HG02884 (cell line): ENCODE results near the gene ERICH6.

Source experiments
- ATAC-seq: cut with Tn5 transposase; IDR thresholded peaks from one replicate; pipeline ENCODE4 v1.9.1; 2021; ENCODE audit warnings: mild to moderate bottlenecking, moderate library complexity; ENCODE audit not compliant: unreplicated experiment

Gene ERICH6

DNA sequence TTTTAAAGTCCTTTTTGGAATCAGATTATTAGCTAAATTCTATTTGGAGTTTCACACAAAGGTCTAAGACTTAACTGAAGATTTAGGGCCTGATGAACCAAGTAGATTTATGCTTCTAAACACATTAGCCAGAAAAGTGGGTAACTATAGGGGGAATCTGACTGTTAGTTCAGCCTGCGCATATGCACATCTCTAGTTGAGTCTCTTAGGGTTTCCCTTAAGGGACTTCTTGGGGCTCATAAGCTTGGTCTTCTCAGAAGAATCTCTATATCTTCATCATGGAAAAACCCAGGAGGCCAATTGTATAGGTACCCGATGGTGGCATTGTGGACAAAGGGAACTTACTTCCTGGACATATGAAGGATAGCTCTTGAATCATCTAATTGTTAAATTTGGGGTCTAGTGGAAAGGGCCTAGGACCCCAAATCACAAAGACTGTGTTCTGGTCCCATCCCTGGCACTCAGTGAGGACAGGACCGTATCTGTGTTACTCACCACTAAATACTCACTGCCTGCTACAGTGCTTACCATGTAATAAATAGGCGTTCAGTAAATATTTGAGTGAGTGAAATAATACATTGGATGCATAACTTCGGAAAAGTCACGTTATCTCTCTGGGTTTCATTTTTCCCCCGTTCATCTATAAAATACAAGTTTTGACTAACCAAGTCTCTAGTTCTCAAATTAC, 83.6 kb downstream of the ERICH6 start:
- ATAC-seq, result no peak

DNA sequence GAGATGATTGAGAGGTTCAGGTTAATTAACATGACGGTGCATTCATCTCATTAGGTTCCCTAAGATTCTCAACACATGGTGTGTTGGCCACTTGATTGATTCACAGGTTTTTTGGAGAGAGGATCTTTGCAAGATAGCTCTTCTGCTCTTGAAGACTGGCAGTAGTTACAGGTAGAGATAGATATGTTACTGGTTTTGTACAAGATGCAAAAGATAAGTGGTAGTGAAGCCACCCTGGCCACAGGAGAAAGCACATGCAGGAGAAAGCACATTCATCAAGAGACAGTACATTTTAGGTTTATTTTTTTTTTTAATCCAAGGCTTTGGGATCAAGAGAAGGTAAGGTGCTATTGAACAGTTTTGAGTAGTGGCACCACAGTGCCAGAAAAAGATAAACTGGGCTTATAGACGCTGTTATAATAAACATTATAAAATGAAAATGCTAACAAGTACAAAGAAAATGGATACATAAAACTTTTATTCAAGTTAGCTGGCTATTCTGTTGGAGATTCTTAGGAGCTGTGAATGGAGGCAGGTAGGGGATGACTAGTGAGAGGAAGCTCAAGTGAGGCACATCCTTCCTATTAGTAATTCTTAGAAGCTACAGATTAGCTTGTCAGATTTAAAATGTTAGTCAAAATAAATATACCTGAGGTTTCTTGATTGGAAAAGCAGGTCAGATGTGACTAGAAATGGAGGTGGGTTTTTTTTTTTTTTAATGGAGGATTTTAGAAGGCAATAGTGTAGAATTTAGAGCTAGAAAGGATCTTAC, 89.8 kb downstream of the ERICH6 start:
- no peak for ATAC-seq

DNA sequence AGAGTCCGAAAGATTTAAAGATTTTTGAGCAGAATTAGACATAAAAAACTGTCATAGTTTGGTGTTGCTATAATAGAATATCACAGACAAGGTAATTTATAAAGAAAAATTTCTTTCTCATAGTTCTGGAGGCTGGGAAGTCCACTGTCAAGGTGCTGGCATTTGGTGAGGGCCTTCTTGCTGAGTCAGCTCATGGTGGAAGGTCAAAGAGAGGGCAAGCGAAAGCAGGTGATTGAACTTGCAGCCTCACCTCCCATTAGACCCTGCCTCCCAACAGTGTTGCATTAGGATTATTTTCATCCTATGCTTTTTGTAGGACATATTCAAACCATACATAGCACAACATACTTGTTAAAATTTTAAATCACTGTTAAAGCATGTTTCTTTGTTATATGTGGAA, 90.7 kb downstream of the ERICH6 start:
- no peak for ATAC-seq

DNA sequence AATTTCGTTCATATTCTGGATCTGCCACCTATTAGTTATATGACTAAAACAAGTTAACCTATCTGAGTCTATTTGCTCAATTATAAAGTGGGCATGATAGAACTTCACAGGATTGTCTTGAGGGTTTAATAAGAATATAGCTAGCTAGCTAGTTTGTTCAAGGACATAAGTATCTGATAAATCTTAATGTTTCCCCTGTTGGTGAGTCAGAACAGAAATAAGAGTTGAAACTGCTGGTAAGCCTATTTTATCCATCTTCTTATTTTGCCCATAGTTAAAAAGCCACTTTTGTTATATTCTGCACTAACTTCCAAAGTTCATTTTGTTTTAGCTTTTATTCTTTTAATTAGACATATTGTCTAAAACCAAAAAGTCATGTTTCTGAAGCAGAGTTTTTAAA, 91.2 kb downstream of the ERICH6 start:
- no peak for ATAC-seq

DNA sequence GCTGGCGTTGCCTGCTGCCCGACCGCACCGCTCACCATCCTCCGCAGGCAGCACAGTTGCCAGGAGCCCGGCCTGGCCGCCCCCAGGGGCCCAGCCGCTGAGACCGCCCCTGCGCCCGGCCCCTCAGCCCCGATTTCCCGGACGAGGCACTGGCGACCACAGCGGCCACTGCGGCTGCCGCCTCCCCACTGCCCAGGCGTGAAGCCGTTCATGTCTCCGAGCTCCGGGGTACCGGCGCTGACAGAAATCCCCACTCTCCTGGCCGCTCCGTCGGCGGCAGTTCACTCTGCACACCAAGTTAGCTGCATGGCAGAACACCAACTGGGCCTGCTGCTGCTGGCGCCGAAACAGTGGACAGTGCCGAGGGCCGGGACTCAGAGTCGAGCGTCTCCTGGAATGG, 92.1 kb downstream of the ERICH6 start:
- ATAC-seq, result no peak

DNA sequence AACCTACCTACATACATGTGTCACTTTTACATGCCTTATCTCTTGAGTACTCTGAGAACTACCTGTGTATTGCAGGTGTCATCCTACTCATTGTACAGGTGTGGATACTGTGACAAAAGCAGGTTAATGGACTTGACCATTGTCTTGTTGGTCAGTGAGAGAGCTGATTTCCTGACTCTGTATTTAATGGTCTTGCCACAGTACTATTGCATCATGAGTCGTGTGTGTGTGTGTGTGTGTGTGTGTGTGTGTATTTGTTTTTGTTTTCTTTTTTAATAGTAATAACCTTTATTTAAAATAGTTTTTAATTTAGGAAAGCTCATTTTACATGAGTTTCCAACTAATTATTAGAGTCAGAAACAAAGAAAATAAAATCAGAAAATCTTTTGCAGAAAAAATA, 92.9 kb downstream of the ERICH6 start:
- no peak for ATAC-seq

DNA sequence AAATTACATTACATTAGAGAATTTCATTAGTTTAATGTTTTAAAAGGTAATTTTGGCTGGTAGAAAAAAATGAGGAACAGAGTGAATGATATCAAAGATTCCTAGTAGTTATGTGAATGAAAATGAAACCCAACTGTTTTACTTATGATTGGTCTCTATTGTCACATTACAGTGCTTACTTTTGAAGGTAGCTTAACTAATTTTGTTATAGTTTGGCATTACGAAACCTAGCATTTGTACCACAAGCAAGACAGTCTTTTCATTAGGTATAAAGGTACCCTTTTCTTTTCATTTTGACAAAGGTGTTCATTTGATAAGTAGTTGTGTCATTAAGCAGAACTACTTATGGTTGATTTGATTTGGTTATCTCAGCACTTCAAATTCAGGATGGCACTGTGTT, 93.7 kb downstream of the ERICH6 start:
- ATAC-seq, result no peak
